Measurements from ENCODE around the gene SLC33A1.
"Not testable (repeated sequence)": the region's sequence is repeated elsewhere in the genome, so short reads cannot be mapped to it uniquely, and the experiment has no call there.

The SLC33A1 gene

GRCh38 chr3:155835341-155836071 is 18.7 kb downstream of the SLC33A1 start:
- no peak for DNase-seq (ENCODE audit: low spot score)
- no peak for TF ChIP-seq CTCF (IDR thresholded peaks at IDR 0.05; ENCODE audit: extremely low read depth, missing control alignments)

GRCh38 chr3:155828490-155829098 is 25.6 kb downstream of the SLC33A1 start:
- DNase-seq (ENCODE audit: low spot score), result not testable (repeated sequence)

GRCh38 chr3:155815030-155815545 is 39.1 kb downstream of the SLC33A1 start:
- no peak for DNase-seq (ENCODE audit: low spot score)
- TF ChIP-seq CTCF (IDR thresholded peaks at IDR 0.05; ENCODE audit: extremely low read depth, missing control alignments), result no peak

- DNase-seq (ENCODE audit: low spot score), result not testable (repeated sequence)
Measured at GRCh38 chr3:155813224-155813623, 41.0 kb downstream of the SLC33A1 start.

GRCh38 chr3:155809181-155809580 is 45.0 kb downstream of the SLC33A1 start:
- TF ChIP-seq CTCF (IDR thresholded peaks at IDR 0.05; ENCODE audit: extremely low read depth, missing control alignments), result no peak
- DNase-seq (ENCODE audit: low spot score), result no peak

GRCh38 chr3:155807823-155808222 is 46.4 kb downstream of the SLC33A1 start:
- no peak for TF ChIP-seq CTCF (IDR thresholded peaks at IDR 0.05; ENCODE audit: extremely low read depth, missing control alignments)
- DNase-seq (ENCODE audit: low spot score), result no peak

GRCh38 chr3:155805802-155806618 is 48.2 kb downstream of the SLC33A1 start, which contains the start of gene C3orf33:
Gene C3orf33, minus strand, starts transcription at chr3:155806278. Its CDS starts 26 bp downstream, at chr3:155806252.
- peak; percentile 91 for DNase-seq (ENCODE audit: low spot score)
- TF ChIP-seq CTCF (IDR thresholded peaks at IDR 0.05; ENCODE audit: extremely low read depth, missing control alignments), result peak; percentile 80

GRCh38 chr3:155805204-155805801 is 48.9 kb downstream of the SLC33A1 start:
- no peak for DNase-seq (ENCODE audit: low spot score)

More at GRCh38 chr3:155805204-155805801, 48.9 kb downstream of the SLC33A1 start:
- no peak for TF ChIP-seq CTCF (IDR thresholded peaks at IDR 0.05; ENCODE audit: extremely low read depth, missing control alignments)

All from GM20000 (cell line).